ES-I3 (cell line): Measurements from ENCODE around the gene ATP5F1E.

ENCODE experiments used
- H3K36me3 ChIP-seq: 2 replicates; pipeline ENCODE4 v1.6.1; 2013; ENCODE audit warnings: mild to moderate bottlenecking, low read length, control low read depth, moderate library complexity; ENCODE audit not compliant: insufficient read depth
- H3K4me1 ChIP-seq: 2 replicates; pipeline ENCODE4 v1.6.1; 2013; ENCODE audit warnings: mild to moderate bottlenecking, control low read depth, low read length; ENCODE audit not compliant: insufficient read depth
- H3K9ac ChIP-seq: 2 replicates; pipeline ENCODE4 v1.6.1; 2013; ENCODE audit warnings: low read depth, mild to moderate bottlenecking, low read length, moderate library complexity
- H3K9me3 ChIP-seq: 2 replicates; pipeline ENCODE4 v1.6.1; 2013; ENCODE audit warnings: mild to moderate bottlenecking, low read length, moderate library complexity; ENCODE audit not compliant: control insufficient read depth, insufficient read depth

Gene ATP5F1E

DNA sequence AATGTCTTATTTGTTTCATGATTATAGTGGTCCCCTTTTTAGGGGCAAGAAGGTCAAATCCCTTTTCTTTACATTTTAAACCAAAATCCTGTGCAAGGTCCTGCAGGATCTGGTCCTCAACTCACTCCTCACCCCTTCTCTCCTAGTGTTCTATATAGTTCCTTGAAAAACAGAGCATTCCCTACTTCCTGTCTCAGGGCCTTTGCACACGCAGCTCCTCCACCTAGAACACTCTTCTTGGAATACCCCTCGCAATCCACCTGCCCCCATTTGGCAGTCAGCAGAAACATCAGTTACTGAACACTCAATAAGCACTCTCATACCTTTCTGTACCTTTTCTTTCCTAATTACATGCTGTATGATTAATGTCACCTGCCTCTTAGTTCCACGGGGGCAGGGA is 3.2 kb upstream of the ATP5F1E start:
- H3K4me1 ChIP-seq = no peaks in the 10 kb centered on the region; the same call in 1 of the 2 replicates
- no peaks in the 10 kb centered on the region; the same call in 1 of the 2 replicates for H3K36me3 ChIP-seq
- H3K9ac ChIP-seq = no peak overlapping the region
- H3K9me3 ChIP-seq = no peaks in the 10 kb centered on the region

DNA sequence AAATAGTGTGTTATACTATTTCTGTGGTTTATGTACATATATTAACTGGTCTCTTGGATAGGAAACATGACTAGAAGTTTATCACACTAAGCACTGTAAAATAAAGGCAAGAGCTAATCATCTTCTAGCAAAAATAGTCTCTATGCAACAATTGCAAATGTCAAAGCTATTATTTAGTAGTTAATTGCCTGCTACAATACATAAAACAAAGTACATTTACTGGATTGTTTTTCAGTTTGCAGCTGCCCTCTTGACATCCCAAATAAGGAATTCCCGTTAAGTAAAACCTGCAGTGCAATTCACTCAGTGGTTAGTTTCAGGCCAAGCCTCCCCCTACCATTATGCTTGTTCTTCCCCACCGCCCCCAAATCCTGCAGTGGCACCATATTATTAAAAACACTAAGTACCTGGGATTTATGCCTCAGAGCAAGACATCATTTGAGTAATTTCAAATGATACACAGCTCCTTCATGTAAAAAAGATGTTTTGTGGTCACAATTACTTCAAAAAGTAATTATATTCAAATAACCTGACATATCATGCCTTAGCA is 1.6 kb upstream of the ATP5F1E start:
- Histone ChIP-seq H3K36me3 (peaks cover 6% of the 10 kb centered on the region), H3K9me3 (no peaks in the 10 kb centered on the region), H3K4me1 (no peaks in the 10 kb centered on the region; the same call in 1 of the 2 replicates), H3K9ac (no peak overlapping the region)

DNA sequence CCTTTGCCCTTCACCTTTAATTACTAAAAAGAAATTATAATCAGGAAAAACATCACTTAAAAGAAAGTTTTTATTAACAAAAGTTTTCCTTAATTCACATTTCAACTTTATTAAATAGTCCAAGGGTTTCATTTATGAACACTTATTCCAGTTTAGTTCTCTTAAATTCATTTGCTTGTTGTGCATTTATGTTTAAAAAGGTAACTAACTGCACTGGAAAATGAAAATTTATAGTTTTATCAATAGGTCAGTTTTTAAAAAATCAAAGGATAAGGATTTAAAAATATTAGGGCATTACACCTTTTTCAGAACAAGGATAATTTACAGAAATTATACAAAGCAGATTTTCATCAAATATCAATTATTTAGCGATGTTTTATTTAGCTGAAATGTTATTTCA is 958 bp upstream of the ATP5F1E start:
- Histone ChIP-seq H3K36me3 (peaks cover 7% of the 10 kb centered on the region), H3K9ac (peak overlapping the region; percentile 77), H3K4me1 (no peaks in the 10 kb centered on the region; the same call in 1 of the 2 replicates), H3K9me3 (no peaks in the 10 kb centered on the region)

DNA sequence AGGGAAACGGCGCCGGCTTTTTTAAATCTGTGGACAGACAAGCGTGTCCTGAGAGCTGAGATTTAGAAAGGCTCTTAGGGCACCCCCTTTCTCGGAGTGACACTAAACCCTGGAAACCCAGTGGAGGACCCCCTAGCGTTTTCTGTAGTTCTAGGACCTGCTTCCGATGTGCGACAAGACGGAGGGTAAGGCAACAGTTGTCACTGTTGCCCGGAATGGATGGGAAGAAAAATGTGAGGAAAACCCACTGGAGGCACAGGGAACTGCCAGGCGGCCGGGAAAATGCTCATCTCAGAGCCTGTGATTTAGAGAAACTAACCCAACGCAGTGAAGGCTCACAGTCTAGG is 551 bp upstream of the ATP5F1E start:
- Histone ChIP-seq H3K9me3 (no peaks in the 10 kb centered on the region), H3K36me3 (peaks cover 7% of the 10 kb centered on the region), H3K9ac (peak overlapping the region; percentile 77), H3K4me1 (no peaks in the 10 kb centered on the region; the same call in 1 of the 2 replicates)

DNA sequence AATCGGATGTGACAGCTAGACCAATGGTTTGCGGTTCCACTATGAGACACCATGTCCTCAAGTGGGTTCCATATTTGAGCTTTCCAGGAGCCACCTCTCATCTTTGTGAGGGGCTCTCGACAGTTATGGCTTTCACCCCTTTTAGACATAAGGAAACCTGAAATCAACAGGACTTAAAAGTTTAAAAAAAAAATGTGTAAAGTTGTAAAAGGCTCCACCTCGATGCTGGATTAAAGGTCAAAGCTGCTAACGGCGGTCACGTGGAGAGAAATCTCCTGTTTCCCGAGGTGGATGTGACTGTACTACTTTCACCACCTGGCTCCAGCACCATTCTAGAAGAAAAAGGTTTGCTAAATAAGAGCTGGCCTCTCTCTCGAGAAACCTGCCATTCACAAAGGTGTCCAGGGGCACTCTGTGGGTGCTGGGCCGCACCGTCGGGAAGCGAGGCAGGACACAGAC is 542 bp downstream of the ATP5F1E start:
- no peaks in the 10 kb centered on the region; the same call in 1 of the 2 replicates for H3K4me1 ChIP-seq
- peak overlapping the region; percentile 77 for H3K9ac ChIP-seq
- peaks cover 7% of the 10 kb centered on the region for H3K36me3 ChIP-seq
- no peaks in the 10 kb centered on the region for H3K9me3 ChIP-seq

DNA sequence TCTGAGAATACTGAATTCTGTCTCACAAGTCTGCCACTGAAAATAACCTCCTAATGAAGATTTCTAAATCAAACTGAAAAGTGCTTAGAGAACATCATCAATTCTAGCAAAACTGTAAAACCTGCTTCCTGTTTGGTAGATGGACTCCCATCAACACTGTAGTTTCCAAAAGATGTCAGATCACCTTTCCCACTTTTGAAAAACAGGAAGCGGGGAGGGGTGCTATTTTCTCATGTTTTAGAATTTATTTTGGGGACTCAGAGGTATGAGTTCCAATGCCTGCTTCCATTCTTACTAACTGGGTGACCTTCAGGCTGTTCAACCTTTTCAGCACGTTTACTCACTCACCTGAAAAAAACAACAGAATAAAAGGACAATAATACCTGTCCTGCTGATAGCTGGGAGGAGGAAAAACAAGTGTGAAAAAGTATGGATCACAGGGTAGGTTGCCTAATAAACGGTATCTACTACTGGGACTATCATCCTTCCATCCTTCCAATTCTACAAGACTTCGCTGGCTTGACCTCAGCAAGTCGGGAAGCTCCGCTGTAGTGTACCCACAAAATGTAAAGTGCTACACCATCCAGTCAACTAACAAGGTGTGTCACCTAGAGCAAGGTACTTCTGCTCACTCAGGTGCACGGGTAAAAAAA is 1.1 kb downstream of the ATP5F1E start:
- Histone ChIP-seq H3K36me3 (peaks cover 7% of the 10 kb centered on the region), H3K9me3 (no peaks in the 10 kb centered on the region), H3K4me1 (no peaks in the 10 kb centered on the region; the same call in 1 of the 2 replicates), H3K9ac (peak overlapping the region; percentile 77)

DNA sequence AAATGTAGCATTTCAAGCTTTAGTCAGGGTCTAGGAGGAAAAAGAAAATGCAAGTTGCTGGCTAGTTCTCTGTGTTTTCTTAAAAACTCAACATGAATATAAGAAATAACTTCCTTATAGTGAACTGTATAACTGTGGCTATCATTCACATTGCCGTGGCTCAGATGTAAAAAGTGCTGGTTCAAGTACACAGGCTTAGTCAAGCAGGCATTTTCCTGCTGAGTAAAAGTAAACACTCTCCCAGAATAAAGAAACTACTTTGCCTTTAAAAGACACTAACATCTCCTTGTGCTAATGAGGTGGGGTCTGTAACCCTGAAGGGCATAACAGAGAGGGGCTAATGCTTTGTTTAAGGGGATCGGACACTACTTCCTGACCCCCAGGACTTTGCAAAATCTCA is 3.3 kb downstream of the ATP5F1E start:
- Histone ChIP-seq H3K9me3 (no peaks in the 10 kb centered on the region), H3K9ac (no peak overlapping the region), H3K36me3 (peaks cover 7% of the 10 kb centered on the region), H3K4me1 (no peaks in the 10 kb centered on the region; the same call in 1 of the 2 replicates)

DNA sequence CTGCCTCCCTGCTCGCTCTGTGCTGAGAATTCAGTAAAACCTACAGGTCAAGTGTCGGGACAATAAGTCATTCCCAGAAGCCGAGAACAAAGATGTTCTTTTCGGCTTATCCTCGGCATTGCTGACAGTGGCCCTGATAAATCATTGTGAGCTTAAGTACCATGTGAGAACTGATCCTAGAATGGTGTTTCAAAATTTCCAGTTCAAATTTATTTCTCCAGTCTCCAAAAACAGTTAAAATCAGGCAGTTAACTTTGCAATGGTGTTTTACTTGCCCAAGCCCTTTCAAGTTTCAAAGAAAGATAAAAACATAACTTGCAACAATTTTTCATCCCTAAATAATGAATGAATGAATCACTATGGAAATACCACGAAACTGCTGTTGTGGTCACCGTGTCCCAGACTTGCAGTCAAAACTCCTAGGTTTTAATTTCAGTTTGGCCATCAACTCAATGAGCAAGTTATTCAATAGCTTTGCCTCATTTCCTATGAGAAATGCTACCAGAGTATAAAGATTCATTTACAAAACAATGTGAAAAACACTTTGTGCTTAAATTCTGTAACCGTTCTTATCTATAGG is 4.3 kb downstream of the ATP5F1E start:
- Histone ChIP-seq H3K4me1 (no peaks in the 10 kb centered on the region; the same call in 1 of the 2 replicates), H3K9ac (no peak overlapping the region), H3K36me3 (peaks cover 7% of the 10 kb centered on the region), H3K9me3 (no peaks in the 10 kb centered on the region)

DNA sequence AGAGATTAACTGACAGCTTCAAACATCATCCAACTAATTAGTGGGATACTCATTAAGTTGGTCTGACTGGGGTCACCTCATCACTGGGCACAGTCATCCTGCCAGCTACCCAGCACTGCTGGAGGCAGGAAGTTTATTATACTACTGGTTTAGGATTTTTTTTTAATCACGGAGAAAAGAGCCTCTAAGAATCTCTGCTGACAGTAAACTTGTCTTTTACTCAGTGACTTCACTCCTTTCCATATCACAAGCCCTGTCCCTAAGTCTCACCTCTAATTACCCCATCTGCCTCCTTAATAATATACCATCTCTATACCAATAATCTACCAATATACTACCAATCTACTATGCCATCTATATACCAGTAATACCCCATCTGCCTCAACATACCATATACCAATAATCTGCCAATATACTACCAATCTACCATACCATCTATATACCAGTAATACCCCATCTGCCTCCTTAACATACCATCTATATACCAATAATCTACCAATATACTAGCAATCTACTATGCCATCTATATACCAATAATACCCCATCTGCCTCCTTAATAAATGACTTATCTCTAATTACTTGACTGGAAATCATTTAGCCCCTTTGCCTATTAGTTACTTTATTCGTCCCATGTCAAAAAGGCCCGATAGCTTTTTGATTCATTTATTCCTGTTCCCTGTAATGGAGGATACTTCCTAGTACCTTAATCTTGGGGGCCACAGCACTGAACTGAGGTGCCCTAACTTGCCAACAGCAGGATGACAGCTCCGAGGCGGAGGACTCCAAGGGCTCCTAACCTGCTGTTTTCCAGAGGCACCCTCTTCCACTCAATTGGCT is 5.0 kb downstream of the ATP5F1E start:
- no peak overlapping the region for H3K9ac ChIP-seq
- peaks cover 7% of the 10 kb centered on the region for H3K36me3 ChIP-seq
- H3K4me1 ChIP-seq = no peaks in the 10 kb centered on the region; the same call in 1 of the 2 replicates
- no peaks in the 10 kb centered on the region for H3K9me3 ChIP-seq

DNA sequence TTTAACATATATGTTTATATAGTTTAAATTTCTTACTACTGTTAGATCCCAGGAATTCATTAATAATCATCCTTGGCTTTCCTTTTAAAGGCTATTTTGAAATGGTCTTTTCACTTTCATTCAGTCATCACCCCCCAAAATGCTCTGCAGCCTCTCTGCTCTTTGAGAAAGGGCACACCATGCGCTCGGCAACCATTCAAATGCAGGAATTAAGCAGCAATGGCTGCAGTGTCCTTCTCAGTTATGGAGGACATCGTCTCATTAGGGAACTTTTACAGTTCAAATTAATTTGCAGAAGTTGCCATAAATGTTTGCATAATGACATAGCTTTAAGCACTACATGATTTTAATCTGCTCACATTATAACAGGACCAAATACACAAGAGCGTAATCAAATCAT is 6.6 kb downstream of the ATP5F1E start:
- H3K4me1 ChIP-seq = peaks cover 5% of the 10 kb centered on the region
- peaks cover 7% of the 10 kb centered on the region for H3K36me3 ChIP-seq

DNA sequence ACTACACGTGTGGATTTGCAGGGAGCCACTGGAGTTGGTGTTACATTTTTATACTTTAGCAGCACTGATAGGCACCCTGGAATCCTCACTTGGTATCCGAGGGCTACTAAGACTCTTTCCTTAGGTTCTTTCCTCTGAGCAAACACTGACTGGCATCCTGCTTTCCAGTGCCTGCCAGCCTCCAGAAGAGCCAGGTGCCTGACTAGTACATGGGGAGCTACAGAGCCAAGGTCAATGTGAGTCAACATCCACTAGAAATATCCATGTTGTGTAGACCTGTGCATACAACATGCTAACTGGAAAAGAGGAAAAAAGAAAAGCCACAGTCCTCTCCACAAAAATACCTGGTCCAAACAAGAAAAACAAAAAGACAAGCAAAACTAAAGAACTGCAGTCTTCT is 7.0 kb downstream of the ATP5F1E start:
- Histone ChIP-seq H3K4me1 (peaks cover 5% of the 10 kb centered on the region), H3K36me3 (peaks cover 7% of the 10 kb centered on the region), H3K9me3 (no peaks in the 10 kb centered on the region), H3K9ac (no peak overlapping the region)

More for the DNA sequence above, 6.6 kb downstream of the ATP5F1E start:
- no peak overlapping the region for H3K9ac ChIP-seq
- H3K9me3 ChIP-seq = no peaks in the 10 kb centered on the region

DNA sequence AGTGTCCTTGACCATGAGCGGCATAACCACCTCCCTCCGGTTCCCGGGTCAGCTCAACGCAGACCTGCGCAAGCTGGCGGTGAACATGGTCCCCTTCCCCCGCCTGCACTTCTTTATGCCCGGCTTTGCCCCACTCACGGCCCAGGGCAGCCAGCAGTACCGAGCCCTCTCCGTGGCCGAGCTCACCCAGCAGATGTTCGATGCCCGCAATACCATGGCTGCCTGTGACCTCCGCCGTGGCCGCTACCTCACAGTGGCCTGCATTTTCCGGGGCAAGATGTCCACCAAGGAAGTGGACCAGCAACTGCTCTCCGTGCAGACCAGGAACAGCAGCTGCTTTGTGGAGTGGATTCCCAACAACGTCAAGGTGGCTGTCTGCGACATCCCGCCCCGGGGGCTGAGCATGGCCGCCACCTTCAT is 8.0 kb downstream of the ATP5F1E start:
- Histone ChIP-seq H3K36me3 (peaks cover 2% of the 10 kb centered on the region), H3K9me3 (no peaks in the 10 kb centered on the region), H3K9ac (no peak overlapping the region), H3K4me1 (peaks cover 5% of the 10 kb centered on the region)

DNA sequence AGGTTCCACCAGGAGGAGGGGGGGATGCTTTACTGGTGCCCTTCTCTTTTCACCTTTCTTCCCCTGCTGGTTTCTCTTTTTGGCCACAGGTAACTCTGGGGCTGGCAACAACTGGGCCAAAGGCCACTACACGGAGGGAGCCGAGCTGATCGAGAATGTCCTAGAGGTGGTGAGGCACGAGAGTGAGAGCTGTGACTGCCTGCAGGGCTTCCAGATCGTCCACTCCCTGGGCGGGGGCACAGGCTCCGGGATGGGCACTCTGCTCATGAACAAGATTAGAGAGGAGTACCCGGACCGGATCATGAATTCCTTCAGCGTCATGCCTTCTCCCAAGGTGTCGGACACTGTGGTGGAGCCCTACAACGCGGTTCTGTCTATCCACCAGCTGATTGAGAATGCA is 8.5 kb downstream of the ATP5F1E start:
- H3K36me3 ChIP-seq = peaks cover under 1% of the 10 kb centered on the region
- H3K4me1 ChIP-seq = peaks cover 5% of the 10 kb centered on the region
- H3K9me3 ChIP-seq = no peaks in the 10 kb centered on the region
- H3K9ac ChIP-seq = no peak overlapping the region

DNA sequence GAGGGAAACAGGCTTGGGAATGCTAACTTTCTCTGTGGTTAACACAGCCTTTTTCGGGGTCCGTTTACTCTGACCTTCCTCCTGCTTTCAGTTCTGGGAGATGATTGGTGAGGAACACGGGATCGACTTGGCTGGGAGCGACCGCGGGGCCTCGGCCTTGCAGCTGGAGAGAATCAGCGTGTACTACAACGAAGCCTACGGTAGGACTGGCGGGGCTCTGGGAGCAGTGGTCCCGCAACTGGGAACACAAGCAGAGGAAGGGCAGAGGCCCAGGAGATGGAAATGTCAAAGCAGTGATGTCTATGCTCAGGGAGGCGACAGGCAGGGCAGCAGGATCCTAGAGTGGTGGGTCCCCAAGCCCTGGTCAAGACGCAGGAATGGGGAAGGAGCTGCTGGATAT is 9.4 kb downstream of the ATP5F1E start:
- H3K9ac ChIP-seq = no peak overlapping the region
- H3K9me3 ChIP-seq = no peaks in the 10 kb centered on the region
- H3K36me3 ChIP-seq = no peaks in the 10 kb centered on the region
- peaks cover 5% of the 10 kb centered on the region for H3K4me1 ChIP-seq
